Measurements from ENCODE around the gene NAA15.
A peak's percentile ranks its signal among the peaks of the same experiment; 100 is the strongest.
"Not testable (repeated sequence)": the region's sequence is repeated elsewhere in the genome, so short reads cannot be mapped to it uniquely, and the experiment has no call there.

The NAA15 gene

DNA sequence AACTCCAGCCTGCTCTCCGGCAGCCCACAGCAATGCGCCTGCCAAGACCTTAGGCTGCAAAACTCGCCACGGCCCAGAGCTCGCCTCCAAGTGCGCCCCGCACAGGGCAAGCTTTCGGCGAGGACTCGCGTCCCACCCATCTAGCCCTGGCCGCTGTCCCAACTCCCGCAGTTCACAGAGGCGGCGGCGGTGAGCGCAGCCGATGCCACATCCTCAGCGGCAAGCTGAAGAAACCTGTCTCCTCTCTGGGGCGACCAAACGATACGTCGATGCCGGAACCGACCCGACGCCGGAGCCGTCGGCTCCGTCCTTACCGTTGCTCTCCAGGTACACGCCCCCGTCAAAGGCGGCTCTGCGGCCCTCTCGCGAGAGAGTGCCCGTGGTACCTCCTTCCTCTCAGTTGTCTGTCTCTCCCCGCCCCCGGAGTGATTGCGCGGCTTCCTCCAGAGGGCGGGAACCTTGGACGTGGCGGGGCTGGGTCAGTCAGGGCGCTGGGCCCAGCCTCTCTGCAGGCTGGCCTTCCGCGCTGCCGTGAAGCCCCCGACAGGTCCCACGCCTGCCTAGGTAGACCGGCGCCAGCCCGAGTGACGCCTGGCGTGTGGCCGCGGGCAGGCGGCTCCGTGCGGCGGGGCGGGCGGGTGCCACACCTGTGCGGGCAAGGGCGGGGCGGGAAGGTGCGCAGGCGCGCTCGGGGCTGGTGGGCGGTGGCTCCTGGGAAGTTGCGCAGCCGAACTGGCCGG lies 152.2 kb downstream of the NAA15 start:
- DNase-seq: peak; percentile 96

GRCh38 chr4:139454111-139455045 lies 153.1 kb downstream of the NAA15 start, which contains the start of gene RAB33B:
TSS of gene RAB33B (plus strand) at chr4:139454121. CDS start at chr4:139454196, 75 bp downstream.
- DNase-seq: no peak

DNA sequence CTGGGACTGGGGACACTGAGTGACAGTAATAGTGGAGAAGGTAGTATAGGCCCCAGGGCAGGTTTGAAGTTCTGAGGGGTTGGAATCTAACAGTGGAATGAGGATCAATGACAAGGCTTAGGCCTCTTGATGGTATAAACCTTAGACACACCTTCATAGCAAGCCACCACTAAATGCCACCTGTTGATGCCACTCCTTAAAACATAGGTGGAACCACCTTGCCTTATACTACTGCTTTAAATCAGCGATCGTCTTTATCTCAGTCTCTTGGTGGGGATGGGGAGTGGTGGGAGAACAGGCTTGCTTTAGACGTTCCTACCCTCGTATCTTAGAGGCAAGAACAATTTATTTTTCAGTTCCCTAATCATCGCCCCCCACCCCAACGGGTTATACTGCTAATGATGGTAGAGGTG lies 153.8 kb downstream of the NAA15 start:
- no peak for DNase-seq

GRCh38 chr4:139457318-139457717 lies 156.0 kb downstream of the NAA15 start:
- no peak for DNase-seq

DNA sequence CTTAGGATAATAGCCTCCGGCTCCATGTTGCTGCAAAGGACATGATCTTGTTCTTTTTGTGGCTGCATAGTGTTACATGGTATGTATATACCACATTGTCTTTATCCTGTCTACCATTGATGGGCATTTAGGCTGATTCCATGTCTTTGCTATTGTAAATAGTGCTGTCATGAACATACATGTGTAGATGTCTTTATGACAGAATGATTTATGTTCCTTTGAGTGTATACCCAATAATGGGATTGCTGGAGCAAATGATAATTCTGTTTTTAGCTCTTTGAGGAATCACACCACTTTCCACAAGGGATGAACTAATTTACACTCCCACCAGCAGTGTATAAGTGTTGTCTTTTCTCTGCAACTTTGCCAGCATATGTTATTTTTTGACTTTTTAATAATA lies 157.2 kb downstream of the NAA15 start:
- DNase-seq: no peak

DNA sequence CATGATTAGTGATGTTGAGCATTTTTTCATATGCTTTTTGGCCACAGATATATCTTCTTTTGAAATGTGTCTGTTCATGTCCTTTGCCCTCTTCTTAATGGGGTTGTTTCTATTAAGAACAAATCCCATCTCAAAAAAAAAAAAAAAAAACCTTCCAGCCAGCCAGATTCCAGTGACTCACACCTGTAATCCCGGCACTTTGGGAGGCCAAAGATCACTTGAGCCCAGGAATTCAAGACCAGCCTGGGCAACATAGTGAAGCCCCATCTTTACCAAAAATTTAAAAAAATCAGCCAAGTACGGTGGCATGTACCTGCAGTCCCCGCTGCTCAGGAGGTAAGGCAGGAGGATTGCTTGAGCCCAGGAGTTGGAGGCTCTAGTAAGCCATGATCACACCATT lies 157.7 kb downstream of the NAA15 start:
- no peak for DNase-seq

- no peak for DNase-seq
These were observed 159.3 kb downstream of the NAA15 start for GRCh38 chr4:139460565-139460964.

GRCh38 chr4:139461022-139461628 lies 159.8 kb downstream of the NAA15 start:
- DNase-seq: no peak

- not testable (repeated sequence) for DNase-seq
These were observed 163.2 kb downstream of the NAA15 start for GRCh38 chr4:139464512-139464911.

DNA sequence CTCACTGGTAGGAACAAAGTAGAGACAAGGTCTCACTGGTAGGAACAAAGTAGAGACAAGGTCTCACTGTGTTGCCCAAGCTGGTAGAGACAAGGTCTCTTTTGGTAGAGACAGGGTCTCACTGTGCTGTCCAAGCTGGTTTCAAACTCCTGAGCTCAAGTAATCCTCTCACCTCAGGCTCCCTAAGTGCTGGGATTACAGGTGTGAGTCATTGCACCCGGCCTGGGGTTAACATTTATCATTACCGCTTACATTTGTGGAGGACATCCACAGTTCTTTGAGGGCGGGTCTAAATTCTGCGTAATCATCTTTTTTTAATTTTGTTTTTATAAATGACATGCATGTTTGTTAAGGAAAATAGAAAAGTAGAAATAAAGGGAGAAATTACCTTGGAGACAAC lies 164.6 kb downstream of the NAA15 start:
- no peak for DNase-seq

- not testable (repeated sequence) for DNase-seq
These were observed 167.5 kb downstream of the NAA15 start for GRCh38 chr4:139468756-139469155.

DNA sequence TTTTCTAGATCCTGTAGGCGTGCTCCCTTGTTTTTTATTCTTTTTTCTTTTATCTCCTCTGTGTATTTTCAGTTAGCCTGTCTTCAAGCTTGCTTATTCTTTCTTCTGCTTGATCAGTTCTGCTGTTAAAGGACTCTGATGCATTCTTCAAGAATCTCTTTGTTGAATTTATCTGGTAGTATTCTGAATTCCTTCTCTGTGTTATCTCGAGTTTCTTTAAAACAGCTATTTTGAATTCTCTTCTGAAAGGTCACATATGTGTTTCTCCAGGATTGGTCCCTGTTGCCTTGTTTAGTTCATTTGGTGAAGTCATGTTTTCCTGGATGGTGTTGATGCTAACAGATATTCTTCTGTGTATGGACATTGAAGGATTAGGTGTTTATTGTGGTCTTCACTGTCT lies 167.9 kb downstream of the NAA15 start:
- DNase-seq: no peak
